ENCODE results near the gene ALKBH7.

DNA sequence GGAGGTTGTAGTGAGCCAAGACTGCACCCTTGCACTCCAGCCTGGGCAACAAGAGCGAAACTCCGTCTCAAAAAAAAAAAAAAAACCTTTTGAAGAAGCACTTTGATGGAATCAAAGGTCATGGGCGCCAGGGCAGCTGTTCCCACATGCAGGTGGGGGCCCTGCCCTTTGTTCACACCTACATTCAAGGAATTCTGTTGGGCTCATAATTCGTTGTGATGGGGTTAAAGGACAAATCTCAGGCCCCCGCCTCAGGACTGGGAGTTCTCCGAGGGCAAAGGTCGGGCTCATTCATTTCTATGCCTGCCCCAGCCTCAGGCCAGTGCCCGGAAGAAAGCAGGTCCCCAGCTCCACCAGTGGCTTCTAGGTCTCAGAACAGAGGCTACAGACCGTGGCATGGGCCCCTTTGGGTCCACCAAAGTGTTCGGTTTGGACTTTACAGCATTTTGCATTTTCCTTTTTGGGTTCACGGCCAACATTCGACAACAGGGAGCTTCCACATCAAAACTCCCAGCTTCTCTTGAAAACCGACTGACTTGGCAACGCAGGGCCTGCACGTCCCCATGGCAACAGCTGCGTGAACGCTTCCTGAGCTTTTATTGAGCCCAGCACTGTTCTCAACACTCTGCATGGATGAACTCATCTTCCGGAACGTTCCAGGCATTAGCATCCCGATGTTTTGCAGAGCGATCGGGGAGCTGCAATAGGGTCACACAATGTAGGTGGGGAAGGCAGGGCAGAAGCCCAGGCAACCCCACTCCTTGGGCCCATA lies 30.4 kb downstream of the ALKBH7 start:
- TF ChIP-seq POLR2A (IDR thresholded peaks at IDR 0.05), result no peak
- TF ChIP-seq POLR2AphosphoS5 (IDR thresholded peaks at IDR 0.05), result no peak
